ENCODE results near the gene TWIST1. TPM values are rescaled to one million over a fixed set of nuclear protein-coding genes. Genes with fewer than 3 reads are reported as not detected.

Gene TWIST1
- total and polyA plus RNA-seq, 2 experiments from 2014 or later = 0.24 TPM

DNA sequence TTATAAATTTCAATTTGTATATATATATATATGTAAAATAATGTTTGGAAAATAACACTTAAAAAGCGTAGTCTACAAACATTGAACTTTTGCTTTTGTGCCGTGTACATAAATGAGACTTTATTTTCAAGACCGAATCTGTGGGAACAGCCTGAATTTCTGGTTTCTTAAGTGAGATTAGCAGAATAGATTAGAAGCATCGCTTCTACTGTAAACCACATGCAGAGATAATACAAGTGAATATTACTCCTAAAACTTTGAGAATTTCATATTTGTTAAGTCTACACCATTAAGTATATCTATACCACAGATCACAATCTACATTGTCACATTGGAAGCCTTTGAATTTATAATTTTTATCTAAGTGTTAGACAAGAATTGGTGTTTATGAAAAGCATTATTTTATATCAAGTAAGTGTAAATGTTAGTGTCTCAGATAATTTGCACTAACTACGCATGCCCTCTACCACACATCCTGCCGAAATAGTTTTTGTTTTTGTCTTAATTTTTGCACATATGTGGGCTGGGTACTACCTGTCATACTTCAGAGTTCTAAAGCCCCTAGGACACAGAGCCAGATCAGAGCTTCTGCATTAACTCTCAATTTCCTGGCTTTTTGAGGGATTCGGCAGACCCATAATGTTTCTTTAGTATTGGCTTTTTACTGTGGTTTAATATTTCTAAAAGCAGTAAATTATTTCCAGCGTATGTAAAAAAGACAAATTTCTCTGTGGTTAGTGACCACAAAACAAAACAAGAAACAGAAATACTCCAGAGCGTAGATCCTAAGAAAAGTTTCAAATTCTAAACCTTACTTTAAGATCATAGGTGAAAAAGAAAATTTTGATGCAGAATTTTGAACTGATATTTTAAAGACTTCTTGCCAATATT is 20.0 kb downstream of the TWIST1 start (continued):
- TF ChIP-seq POLR2AphosphoS5 (IDR thresholded peaks at IDR 0.05; ENCODE audit: low read depth) = no peak
- TF ChIP-seq STAT1 (IDR thresholded peaks at IDR 0.05; ENCODE audit: unreplicated experiment) = no peak
- TF ChIP-seq, protein P1, sequence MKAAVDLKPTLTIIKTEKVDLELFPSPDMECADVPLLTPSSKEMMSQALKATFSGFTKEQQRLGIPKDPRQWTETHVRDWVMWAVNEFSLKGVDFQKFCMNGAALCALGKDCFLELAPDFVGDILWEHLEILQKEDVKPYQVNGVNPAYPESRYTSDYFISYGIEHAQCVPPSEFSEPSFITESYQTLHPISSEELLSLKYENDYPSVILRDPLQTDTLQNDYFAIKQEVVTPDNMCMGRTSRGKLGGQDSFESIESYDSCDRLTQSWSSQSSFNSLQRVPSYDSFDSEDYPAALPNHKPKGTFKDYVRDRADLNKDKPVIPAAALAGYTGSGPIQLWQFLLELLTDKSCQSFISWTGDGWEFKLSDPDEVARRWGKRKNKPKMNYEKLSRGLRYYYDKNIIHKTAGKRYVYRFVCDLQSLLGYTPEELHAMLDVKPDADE (IDR thresholded peaks at IDR 0.05) = no peak
- TF ChIP-seq, protein P2, sequence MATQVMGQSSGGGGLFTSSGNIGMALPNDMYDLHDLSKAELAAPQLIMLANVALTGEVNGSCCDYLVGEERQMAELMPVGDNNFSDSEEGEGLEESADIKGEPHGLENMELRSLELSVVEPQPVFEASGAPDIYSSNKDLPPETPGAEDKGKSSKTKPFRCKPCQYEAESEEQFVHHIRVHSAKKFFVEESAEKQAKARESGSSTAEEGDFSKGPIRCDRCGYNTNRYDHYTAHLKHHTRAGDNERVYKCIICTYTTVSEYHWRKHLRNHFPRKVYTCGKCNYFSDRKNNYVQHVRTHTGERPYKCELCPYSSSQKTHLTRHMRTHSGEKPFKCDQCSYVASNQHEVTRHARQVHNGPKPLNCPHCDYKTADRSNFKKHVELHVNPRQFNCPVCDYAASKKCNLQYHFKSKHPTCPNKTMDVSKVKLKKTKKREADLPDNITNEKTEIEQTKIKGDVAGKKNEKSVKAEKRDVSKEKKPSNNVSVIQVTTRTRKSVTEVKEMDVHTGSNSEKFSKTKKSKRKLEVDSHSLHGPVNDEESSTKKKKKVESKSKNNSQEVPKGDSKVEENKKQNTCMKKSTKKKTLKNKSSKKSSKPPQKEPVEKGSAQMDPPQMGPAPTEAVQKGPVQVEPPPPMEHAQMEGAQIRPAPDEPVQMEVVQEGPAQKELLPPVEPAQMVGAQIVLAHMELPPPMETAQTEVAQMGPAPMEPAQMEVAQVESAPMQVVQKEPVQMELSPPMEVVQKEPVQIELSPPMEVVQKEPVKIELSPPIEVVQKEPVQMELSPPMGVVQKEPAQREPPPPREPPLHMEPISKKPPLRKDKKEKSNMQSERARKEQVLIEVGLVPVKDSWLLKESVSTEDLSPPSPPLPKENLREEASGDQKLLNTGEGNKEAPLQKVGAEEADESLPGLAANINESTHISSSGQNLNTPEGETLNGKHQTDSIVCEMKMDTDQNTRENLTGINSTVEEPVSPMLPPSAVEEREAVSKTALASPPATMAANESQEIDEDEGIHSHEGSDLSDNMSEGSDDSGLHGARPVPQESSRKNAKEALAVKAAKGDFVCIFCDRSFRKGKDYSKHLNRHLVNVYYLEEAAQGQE (IDR thresholded peaks at IDR 0.05; ENCODE audit: unreplicated experiment) = no peak
- no peak for TF ChIP-seq JUNB (IDR thresholded peaks at IDR 0.05; ENCODE audit: unreplicated experiment)
- no peak for TF ChIP-seq EZH2phosphoT487 (IDR thresholded peaks at IDR 0.05; ENCODE audit: unreplicated experiment)
- no peak for TF ChIP-seq EZH2 (IDR thresholded peaks at IDR 0.05; ENCODE audit: low read depth, unreplicated experiment)

DNA sequence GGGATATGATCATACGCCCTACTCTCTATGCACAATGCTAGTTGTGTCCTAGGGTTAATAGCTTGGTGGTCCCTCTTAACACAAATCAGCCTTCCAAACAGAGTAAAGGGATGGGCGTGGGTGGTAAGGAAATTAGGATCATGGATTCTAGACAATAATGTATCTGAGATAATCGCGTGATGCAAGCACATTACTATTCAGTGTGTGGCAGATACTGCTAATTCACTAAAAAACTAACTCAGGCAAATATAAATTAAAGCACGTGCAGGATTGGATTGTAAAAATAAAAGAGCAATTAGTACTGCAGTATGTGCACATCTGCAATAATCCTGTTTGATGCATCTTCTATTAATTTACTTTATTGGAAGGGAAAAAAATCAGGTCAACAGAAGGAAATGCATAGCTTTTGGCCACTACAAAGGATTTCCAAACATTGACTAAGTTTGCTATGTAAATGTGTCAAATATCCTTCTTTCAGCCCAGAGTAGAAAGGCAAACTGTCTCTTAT is 22.0 kb downstream of the TWIST1 start:
- Histone ChIP-seq H3K36me3 (ENCODE audit: insufficient read depth) (no peaks in the 10 kb centered on the region), H3K4me1 (ENCODE audit: insufficient read depth) (peaks cover 39% of the 10 kb centered on the region), H3K27ac (ENCODE audit: low read depth) (no peak overlapping the region), H3F3A (replicated peaks; ENCODE audit: low read depth) (no peaks in the 10 kb centered on the region), H4K20me1 (replicated peaks; ENCODE audit: insufficient read depth) (no peaks in the 10 kb centered on the region), H3K79me2 (replicated peaks; ENCODE audit: insufficient read depth) (no peaks in the 10 kb centered on the region), H2AFZ (0 out of 2 replicates have a peak overlapping the region, but pooled peaks have one; percentile 14), H3K27me3 (ENCODE audit: insufficient read depth) (no peaks in the 10 kb centered on the region), H3K4me3 (no peak overlapping the region), H3K4me2 (peak overlapping the region; percentile 53), H3K9me2 (ENCODE audit: insufficient read depth) (no peaks in the 10 kb centered on the region)
- no peaks in the 10 kb centered on the region for H3K27me3 Mint-ChIP-seq (ENCODE audit: insufficient read depth, low read depth, poor library complexity)
- no peak overlapping the region for H3K27ac Mint-ChIP-seq
- DNase-seq (ENCODE audit: low spot score) = no peak
- peaks cover 34% of the 10 kb centered on the region for H3K4me1 Mint-ChIP-seq
- no peaks in the 10 kb centered on the region for H3K9me3 Mint-ChIP-seq
- H3K36me3 Mint-ChIP-seq (ENCODE audit: low read depth) = no peaks in the 10 kb centered on the region
- H3K4me3 Mint-ChIP-seq = no peak overlapping the region; the same call in 2 of the 3 replicates
- no peak for ATAC-seq
- TF ChIP-seq ZNF114 (CRISPR knock-in tag; IDR thresholded peaks at IDR 0.05) (no peak), EZH2 (IDR thresholded peaks at IDR 0.05; ENCODE audit: low read depth, unreplicated experiment) (no peak), NANOG (IDR thresholded peaks at IDR 0.05; ENCODE audit: borderline replicate concordance) (no peak), JUNB (IDR thresholded peaks at IDR 0.05; ENCODE audit: unreplicated experiment) (no peak), EZH2phosphoT487 (IDR thresholded peaks at IDR 0.05; ENCODE audit: unreplicated experiment) (no peak), POLR2AphosphoS5 (IDR thresholded peaks at IDR 0.05; ENCODE audit: low read depth) (no peak), CREB1 (CRISPR knock-in tag; IDR thresholded peaks at IDR 0.05; ENCODE audit: low read depth) (no peak)
- TF ChIP-seq, protein P2 (IDR thresholded peaks at IDR 0.05; ENCODE audit: unreplicated experiment) = no peak
- TF ChIP-seq, protein P3, sequence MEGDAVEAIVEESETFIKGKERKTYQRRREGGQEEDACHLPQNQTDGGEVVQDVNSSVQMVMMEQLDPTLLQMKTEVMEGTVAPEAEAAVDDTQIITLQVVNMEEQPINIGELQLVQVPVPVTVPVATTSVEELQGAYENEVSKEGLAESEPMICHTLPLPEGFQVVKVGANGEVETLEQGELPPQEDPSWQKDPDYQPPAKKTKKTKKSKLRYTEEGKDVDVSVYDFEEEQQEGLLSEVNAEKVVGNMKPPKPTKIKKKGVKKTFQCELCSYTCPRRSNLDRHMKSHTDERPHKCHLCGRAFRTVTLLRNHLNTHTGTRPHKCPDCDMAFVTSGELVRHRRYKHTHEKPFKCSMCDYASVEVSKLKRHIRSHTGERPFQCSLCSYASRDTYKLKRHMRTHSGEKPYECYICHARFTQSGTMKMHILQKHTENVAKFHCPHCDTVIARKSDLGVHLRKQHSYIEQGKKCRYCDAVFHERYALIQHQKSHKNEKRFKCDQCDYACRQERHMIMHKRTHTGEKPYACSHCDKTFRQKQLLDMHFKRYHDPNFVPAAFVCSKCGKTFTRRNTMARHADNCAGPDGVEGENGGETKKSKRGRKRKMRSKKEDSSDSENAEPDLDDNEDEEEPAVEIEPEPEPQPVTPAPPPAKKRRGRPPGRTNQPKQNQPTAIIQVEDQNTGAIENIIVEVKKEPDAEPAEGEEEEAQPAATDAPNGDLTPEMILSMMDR (conservative IDR thresholded peaks at IDR 0.05; ENCODE audit: low read depth in 2 of 2) = no peak
- TF ChIP-seq, protein P1 (IDR thresholded peaks at IDR 0.05) = no peak

All from GM23338 (cell line).